Pons (tissue), 1 donor: Measurements from ENCODE around the gene RAPGEF4.
"Not testable (repeated sequence)": the region's sequence is repeated elsewhere in the genome, so short reads cannot be mapped to it uniquely, and the experiment has no call there.

ENCODE experiments used
- DNase-seq: peaks from one replicate; pipeline ENCODE4 v3.0.0-alpha.2; 2016; ENCODE audit warnings: low spot score

Gene RAPGEF4

DNA sequence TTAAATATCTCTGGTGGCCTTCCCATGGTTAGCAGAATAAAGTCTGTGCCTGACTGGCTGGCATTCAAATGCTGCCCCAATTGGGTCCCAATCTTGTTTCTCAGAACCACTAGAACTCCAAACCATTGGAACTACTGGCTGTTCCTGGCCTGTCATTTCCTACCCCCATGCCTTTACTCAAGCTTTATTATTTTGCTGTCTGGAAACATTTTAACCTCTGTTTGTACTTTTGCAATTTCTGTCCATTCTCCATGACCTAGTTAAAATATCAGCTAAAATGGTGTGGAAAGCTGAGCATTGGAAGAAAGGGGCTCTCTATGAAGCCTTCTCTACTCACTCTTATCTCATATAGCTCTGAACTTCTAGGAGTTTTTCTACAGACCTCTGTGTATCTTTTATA is 38.7 kb downstream of the RAPGEF4 start:
- no peak for DNase-seq

DNA sequence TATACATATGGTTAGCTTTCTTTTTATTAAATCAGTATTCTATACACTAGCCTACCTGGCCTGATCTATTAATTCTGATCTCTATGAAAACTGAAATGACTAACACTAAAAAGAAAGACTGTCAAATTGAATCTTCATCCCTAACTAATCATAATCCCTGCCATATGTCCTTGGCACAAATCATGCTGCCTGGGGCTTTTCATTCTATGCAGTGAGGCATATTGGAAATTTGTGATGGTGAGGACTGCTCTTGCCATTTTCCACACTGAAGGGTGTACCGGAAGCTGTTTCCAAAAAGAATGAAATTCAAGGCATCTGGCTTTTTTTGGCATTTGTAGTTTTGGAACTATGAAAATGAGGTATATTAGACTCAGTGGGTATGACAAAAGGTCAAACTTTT is 39.7 kb downstream of the RAPGEF4 start:
- peak; percentile 14 for DNase-seq

DNA sequence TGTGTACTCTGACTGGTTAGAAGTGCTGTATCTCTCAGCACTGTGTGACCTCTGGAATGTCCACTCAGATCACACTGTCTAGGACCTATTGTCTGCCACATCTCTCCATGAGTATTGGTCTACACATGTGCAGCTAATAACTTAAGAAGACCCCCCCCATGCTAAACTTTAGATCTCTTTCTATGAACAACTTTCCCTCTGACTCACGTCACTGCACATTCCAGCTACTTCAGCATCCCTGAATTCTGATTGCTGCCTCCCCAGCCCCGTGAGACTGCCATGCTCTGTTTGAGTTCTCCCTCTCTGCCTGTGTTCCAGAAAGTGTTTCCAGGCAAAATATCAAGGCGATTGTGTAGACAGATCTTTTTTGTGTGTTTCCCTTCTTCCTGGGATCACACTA is 41.8 kb downstream of the RAPGEF4 start:
- no peak for DNase-seq

DNA sequence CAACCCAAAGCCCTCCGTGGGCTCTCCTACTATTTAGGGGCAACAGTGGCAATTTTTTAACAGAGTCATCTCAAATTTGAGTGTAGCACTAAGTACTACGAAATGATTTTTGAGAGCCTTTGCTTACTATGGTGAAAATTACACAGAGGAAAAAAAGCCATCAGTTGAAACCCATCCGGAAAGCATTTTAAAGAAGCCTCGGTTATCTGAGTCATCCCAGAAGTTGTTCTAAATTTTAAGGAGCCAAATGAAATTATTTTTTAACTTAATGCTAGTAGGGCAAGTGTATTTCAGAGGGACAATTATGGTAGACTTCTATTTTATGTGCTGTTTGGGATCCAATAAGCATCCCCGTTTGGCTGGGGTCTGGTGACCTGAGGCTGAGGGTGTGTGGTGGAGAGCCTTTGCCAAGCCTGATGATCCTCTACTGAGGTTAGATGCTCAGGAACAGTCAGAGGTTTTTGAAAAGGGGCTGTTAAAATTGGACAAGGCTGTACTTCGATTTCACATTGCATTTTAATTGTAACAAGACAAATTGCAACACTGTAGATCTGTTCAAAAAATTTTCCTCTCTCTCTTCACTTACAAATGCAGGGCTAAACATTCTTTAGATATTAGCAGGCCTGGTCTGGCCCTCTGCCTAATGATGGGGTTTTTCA is 47.0 kb downstream of the RAPGEF4 start:
- DNase-seq = no peak

DNA sequence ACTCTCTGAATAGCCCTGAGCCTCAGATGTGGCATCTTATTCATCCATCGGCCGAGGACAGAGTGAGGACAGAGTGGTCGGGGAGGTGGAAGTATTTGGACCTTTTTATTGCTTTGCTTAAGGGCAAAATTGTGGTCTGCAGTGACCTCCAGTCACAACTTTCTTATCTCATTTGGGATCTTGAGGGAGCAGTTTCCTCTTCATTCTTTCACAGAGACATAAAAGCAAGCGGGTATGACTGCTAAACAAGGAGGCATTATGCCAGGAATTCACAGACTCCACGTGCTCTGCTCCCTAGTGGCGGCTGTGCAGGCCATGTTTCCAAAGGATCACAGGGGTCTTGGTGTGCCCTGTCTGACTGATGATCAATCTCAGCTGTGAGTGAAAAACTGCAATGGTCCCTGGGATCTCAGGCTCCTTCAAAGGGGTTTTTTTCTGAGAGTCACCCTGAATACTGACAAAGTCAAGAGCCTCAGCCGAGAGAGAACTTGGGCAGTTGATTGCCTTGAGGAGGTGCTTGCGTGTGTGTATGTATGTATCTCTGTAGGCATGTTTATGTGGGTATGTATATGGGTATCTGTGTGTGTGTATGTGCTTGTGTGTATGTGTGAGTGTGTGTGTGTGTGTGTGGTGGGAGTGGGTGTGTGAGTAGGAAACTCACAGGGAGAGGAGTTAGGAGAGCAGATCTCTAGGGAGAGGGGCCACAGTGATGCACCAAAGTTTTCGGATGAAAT is 47.7 kb downstream of the RAPGEF4 start:
- no peak for DNase-seq

DNA sequence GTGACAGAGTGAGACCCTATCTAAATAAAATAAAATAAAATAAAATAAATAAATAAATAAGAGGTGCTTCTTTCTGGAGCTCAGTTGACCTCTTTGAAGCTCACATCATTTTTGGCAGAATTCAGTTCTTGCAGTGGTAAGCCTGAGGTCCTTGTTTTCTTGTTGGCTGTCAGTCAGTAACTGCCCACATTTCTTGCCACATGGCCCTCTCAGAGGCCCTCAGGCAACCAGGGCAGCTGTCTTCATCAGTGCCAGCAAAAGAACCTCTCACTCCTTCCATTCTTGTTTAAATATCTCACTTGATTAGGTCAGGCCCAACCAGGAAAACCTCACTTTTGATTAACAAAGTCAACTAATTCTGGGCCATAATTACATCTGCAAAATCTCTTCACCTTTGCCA is 53.2 kb downstream of the RAPGEF4 start:
- no peak for DNase-seq

DNA sequence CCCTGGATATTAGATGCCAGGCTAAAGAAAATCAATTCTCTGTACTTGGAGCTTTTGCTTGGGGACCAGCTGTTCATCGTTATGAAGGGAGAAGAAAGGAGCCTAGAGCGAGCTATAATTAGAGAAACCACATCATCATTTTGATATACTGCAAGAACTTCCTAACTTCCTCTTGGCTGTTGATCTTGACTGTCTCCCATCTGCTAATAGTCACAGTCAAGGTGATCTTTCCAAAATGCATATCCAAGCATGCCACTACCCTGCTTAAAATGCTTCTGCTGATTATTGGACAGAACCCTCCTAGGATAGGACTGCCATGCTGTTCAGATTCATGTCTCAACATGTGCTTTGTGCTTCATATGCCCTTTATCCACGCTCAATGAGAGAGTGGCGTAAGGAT is 54.8 kb downstream of the RAPGEF4 start:
- peak; percentile 26 for DNase-seq

DNA sequence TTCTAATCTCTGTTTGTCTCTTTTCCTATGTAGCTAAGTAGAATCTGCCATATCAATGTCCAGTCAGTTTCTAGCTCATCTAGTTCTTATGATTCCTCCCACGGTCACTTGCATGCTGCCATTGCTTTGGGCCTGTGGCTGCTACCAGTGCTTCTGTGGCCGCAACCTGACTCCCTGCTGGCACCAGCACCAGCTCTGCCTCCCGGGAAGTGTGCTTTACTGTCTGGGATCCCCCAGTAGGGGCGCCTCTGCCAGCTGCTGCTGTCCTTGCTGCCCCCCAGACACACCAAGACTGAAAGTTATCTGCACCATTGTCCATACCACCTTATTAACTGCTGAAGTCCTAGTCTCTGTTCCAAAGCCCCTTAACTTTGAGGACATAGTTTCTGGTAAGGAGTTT is 56.3 kb downstream of the RAPGEF4 start:
- no peak for DNase-seq

DNA sequence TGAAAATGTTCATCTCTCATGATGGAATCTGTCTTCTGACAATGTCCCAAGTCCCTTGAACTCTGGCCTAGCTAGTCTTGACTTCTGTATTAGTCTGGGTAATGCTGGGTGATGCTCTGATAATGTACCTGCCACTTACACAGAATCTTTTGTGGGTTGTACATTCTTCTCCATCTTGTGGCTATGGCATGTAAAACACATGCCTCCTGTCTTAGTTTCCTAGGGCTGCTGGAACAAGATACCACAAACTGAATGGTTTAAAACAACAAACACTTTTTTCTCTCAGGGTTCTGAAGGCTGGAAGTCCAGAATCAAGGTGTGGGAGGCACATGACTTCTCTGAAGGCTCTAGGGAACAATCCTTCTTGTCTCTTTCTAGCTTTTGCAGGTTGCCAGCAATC is 57.1 kb downstream of the RAPGEF4 start:
- no peak for DNase-seq

DNA sequence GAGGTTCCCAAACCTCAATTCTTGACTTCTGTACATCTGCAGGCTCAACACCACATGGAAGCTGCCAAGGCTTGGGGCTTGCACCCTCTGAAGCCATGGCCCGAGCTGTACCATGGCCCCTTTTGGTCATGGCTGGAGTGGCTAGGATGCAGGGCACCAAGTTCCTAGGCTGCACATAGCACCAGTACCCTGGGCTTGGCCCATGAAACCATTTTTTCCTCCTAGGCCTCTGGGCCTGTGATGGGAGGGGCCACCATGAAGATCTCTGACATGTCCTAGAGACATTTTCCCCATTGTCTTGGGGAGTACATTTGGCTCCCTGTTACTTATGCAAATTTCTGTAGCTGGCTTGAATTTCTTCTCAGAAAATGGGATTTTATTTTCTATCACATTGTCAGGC is 67.7 kb downstream of the RAPGEF4 start:
- not testable (repeated sequence) for DNase-seq

DNA sequence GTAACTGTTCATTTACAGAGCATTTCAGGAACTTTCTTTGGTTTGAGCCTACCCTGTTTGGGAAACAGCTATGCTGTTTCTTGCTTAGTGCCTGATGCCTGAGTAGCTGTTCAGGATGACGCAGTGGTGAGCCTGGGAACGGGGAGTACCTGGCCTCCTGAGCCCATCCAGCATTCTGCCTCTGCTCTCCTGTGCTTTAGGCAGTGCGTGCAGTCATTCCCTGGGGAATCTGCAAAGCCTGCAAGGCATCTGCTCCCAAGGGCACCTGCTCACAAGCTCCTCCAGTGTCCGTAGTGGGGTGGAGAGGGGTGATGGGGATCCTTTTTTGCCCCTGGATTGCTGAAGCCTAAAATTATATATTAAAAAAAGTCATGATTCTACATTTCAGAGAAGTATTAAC is 68.8 kb downstream of the RAPGEF4 start:
- no peak for DNase-seq

DNA sequence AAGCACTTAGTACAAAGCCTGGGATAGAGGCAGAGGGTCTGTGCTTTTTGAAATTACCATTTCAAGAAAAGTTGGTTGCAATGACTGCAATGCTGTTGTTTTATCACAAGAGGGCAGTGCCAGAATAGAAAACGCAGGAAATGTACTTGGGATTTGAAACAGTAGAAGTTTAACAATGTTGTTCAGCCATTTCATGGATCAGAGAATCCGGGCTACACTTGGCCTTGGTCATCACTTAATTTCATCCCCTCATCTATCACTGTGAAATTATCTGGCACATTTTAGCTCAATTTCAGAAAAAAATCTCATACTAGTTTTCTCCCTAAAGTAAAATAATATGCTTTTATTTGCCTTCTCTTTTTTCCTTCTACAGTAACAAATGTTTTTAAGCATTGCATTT is 70.8 kb downstream of the RAPGEF4 start:
- DNase-seq = peak; percentile 82

DNA sequence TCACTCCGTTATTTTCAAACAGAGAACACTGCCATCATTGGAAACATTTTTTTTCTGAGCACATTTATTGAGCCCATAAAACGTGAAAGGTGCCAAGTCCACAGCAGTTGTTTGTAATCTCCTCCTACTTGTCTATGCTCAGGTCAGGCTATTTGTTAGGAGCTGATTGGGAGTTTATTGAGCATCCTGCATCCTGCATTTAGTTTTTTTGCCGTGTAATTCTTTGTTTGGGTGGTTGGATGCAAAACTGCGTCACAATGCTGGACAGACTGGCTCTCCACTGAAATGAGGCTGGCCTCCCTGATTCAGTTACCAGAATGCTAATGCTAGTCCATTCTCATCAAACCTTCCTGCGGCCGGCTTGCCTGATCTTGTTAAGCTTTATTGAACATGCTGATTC is 71.4 kb downstream of the RAPGEF4 start:
- no peak for DNase-seq

DNA sequence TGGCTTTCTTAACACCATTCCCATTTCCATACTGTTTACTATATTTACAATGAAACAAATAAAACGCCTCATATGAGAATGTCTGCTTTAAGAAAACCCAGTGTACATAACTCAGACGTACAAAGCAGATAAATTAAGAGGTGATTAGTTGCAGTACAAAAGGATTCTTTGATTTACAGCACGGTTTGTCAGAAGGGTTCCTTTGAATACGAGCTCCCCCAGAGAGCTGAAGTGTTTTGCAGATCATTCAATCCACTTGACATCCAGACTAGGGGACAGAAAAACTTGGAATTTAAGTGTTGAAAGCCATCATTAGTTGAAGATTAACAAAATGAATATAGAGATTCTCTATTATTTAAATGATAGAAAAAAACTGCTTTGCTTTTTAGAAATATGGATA is 72.5 kb downstream of the RAPGEF4 start:
- no peak for DNase-seq

DNA sequence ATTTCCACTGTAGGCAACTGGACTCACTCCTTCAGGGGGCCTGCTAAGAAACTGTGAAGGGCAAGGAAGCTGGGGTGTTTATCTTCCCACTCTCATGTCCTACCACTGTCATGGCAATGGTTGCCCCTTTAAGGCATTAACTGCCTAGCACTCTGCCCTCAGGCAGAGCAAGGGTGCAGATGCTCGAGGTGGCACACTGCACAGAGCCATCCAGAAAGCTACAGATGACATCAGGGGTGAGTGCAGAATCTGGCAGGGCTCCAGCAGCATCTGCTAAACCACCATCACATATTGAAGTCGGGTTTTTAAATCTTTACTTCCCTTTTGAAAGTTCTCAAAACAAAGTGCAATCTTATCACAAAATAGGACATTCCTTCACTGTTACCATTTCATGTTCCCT is 75.4 kb downstream of the RAPGEF4 start:
- DNase-seq = no peak

DNA sequence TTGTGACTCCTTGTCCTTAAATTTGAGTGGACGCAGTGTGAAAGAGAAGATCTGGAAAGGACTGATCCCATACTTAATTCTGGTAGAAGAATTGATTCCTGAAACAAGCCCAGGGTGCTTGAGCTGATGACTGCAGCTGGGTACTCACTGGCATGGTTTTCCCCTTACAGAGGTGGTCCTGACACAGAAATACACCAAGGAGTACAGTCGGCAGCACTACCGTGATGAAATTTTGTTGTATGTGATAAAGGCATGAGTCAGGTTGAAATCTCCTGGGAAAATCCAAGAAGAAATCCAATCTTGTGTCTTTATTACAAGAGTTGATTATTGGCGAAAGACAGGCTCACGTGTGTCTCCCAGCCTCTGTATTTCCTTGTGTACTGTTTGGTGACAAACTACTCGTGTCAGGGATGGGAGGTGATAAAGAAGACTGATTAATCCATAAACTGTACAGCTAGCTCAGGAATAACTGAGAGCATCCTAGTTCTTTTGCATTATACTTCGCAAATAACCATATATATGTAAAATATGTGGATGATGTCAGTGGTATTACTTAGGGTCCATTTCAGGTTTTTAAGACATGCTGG is 76.6 kb downstream of the RAPGEF4 start:
- DNase-seq = no peak

DNA sequence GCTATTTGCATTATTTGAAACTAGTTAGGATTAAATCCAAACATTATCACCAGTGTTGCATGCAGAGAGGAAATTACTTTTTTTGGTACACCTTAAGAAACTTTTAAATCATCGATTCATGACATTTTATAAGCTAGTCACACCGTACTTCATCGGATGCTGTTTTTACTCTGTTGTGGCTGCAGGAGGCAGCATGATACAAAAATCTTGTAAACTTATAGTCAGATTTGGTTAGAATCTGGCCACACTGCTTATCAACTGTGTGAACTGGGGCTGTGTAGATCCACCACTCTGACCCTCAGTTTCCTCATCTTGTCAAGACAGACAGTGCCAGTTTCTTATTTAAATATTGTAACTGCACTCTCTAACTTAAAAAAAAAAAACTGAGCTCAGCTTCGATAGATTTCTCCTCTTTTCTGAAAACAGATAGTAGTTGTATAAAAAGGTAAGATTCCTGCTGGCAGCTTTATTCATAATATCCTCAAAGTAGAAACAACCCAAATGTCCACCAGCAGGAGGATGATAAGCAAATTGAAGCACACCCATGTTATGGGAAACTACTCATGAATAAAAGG is 77.8 kb downstream of the RAPGEF4 start:
- DNase-seq = peak; percentile 50

DNA sequence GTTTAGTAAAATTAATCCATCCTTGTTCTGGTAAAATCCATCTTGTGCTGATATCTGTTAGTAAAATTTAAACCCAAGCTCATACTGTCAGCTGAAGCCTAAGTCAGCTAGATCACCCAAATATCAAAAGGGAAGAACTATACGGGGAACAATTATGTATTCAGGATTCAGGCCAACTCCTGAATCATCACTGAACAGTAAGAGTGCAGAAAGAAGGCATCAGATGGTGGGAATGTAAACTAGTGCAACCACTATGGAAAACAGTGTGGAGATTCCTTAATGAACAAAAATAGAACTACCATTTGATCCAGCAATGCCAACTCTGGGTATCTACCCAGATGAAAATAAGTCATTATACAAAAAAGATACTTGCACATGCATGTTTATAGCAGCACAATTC is 81.8 kb downstream of the RAPGEF4 start:
- no peak for DNase-seq

DNA sequence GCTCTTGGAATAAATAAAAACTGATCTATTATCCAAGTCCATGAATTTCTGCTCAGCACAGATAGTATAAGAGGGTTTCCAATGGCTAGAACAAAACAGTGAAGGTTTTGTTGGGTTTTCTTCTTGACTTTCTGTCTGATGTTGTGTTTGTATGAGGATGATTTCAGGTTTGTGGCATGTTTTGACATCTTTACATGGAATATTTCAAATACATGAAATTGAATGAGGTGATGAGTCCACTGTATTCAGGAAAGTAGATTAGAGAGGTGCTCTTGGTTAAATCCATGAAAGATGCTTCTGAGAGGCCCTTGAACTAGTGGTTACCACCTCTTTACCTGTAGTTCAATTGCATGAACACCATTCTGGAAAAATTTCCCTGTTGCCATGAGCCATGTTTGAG is 84.3 kb downstream of the RAPGEF4 start:
- DNase-seq = no peak

DNA sequence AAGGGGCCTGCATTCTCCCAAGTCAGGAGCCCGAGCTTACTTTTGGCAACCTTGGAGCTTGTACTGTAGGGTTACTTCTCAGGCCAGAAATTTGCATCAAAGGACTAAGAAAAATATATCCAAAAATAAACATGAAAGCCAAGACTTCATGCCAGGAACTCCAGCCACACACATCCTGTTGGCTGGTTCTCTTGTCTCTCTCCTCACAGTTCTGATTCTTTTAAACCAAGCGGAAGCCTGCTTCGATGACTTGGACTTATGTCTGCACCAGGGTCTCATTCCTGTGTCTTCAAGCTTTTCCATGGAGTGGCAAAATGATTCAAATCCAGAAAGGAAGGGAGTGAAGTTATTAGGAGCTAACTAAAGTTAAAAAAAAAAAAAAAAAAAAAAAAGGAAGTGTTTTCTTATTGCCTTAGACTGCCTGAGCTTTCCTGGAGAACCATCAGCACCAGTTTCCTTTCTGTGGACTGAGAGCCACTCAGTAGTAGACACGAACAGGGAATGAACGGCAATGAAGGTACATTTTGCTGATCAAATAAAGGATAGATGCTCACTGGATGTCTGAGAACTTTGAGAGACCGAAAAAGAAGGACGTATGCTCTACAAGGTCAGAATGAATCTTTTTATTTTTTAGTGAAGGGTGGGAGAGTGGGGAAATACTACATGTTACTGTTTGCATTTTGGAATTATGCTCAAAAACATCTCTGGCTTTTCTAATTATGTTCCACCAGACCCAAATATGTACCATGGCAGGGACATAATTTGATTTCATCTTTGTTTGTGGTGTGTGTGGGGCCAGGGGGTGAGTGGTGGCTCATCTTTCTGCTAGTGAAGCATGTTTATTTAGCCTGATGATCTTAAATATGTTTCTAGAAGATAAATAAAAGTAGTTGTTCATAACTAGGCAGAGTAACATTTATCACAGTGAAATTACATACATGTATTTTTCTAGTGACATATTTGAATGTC is 86.0 kb downstream of the RAPGEF4 start:
- no peak for DNase-seq

DNA sequence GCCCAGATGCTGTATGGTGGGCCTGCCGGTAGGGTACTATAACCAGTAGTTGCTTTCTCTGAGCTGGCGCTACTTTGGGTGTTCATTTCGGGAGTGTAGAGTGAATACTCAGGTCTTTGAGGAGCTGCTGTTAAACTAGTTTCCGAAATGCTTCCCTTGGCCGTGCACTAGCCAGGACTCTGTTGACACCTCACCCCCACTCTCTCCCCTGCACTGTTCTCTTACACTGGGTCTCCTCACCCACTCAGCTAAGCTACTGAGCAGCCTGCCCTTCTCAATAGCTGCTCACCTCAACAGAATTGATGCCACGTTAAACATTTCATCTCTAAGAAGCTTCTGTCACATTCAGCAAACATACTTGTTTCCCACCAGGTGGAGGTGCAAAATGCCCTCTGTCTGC is 86.9 kb downstream of the RAPGEF4 start:
- DNase-seq = no peak

DNA sequence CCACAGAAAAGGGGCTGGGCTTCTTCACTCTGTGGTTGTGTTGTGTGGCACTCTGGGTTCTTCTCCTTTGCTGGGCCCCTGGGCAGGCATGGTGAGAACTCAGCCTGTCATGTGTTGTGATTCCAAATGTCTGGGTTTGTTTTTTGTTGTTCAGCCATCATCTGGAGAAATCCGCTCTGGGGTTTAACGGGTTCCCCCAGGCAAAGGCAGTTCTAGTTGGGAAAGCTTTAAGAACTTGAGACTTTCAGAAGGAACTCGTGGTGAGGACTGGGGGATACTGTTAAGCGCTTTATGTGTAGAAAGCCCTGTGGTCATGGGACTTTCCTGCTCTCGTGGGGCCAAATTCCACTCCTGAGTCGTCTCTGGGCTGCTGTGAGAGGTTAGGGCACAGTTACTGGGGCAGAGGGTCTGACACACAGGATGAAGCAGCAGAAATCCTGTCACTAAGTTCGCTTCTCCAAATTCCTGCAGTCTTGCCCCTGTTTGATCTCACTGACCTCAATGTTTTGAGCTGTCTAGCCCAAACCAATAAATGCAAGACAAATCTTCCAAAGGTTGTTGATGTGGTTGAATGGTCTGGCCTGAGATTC is 87.7 kb downstream of the RAPGEF4 start:
- DNase-seq = no peak
